ENCODE results near the gene HIF1AN.

Gene HIF1AN

DNA sequence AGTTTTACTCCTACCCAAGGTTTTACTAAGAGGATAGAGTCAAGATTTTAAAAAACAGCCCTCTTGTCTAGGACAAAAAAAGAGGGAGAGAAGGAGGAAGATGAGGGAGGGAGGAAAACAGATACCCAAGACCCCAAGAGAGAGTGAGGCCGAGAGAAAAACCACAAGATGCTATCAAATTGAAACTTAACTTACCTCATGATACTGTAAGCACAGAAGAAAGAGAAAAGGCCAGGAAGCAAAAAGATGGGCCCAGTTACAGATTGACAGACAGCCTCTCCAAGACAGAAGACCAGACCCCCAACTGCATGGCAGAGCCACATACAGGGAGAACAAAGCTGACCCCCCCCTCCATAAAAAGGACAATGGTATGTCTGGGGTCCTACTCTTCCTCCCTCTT, 27.5 kb upstream of the HIF1AN start:
- H2AK5ac ChIP-seq (ENCODE audit: low read depth, low read length) = no peak overlapping the region
- H3K4me2 ChIP-seq (ENCODE audit: insufficient read depth, low read length, poor library complexity, severe bottlenecking) = no peak overlapping the region
- H3K4me1 ChIP-seq (ENCODE audit: control insufficient read depth in 2 of 2, insufficient read depth in 1 of 2, low read depth in 1 of 2, low read length in 2 of 2) = peaks cover 1 to 18% of the 10 kb centered on the region in 2 donors
- H2BK120ac ChIP-seq (ENCODE audit: low read depth, low read length) = no peak overlapping the region
- peak overlapping the region; percentile 3 for H2AFZ ChIP-seq (ENCODE audit: low read length)
- peaks cover 0 to 2% (median 0%) of the 10 kb centered on the region in 3 experiments for H3K27me3 ChIP-seq (ENCODE audit: control insufficient read depth in 3 of 3, insufficient read depth in 3 of 3, low read depth in 1 of 3, low read length in 3 of 3)
- no peaks in the 10 kb centered on the region for H3K79me1 ChIP-seq (ENCODE audit: low read depth, low read length)
- no peak overlapping the region for H3K23ac ChIP-seq (ENCODE audit: low read depth, low read length, poor library complexity)
- no CpG with 5 or more reads among the region's 1 CpG for WGBS, 2 donors (ENCODE audit: extremely low coverage in 2 of 2, insufficient read length in 2 of 2, insufficient replicate concordance in 1 of 2)
- no peak overlapping the region for H2BK12ac ChIP-seq (ENCODE audit: low read length)
- no peaks in the 10 kb centered on the region for H3K9me3 ChIP-seq (replicated peaks in 1 of 2; ENCODE audit: control insufficient read depth in 2 of 2, insufficient read depth in 1 of 2, low read depth in 1 of 2, low read length in 2 of 2)
- H3K4me3 ChIP-seq (ENCODE audit: low read length in 2 of 2) = no peak overlapping the region
- no peak for DNase-seq (ENCODE audit: low spot score)
- H3K9ac ChIP-seq (ENCODE audit: low read depth, low read length, poor library complexity) = no peak overlapping the region
- no peak overlapping the region for H4K91ac ChIP-seq (ENCODE audit: low read depth, low read length, poor library complexity)
- no peak overlapping the region for H4K8ac ChIP-seq (ENCODE audit: low read depth, low read length)
- H3K4ac ChIP-seq (ENCODE audit: low read length) = no peak overlapping the region
- no peak overlapping the region for H2BK15ac ChIP-seq (ENCODE audit: low read length)
- H2BK5ac ChIP-seq (ENCODE audit: low read length) = no peak overlapping the region
- no peak overlapping the region for H3K18ac ChIP-seq (ENCODE audit: low read length)
- H3K27ac ChIP-seq (replicated peaks; ENCODE audit: low read length) = no peak overlapping the region
- H3K36me3 ChIP-seq (replicated peaks in 1 of 2; ENCODE audit: control insufficient read depth in 2 of 2, insufficient read depth in 2 of 2, low read length in 2 of 2) = peaks cover 6 to 28% of the 10 kb centered on the region in 2 donors
- no peak overlapping the region for H3K14ac ChIP-seq (ENCODE audit: low read length)

DNA sequence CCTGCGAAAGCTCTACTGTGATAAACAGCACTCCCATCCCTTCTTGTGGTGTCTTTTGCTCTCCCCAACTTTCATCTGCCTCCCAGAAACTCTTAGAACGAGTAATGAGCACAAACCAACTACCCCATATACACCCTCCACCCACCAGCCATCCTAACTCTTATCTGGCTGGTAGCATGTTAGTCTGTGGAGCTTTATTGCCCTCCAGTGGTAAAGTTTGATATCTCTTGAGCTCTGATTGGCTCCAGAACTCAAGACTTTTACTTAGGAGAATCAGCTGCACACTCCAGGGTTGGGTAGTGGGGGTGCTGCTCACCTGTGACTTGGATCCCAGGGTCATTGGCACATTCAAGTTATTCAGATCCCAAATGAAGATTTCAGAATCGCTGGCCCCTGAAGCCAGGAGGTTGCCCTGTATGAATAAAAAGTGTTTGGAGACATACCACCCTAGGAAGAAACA, 27.0 kb upstream of the HIF1AN start:
- H3K4me3 ChIP-seq (ENCODE audit: low read length in 2 of 2) = no peak overlapping the region
- H2BK5ac ChIP-seq (ENCODE audit: low read length) = no peak overlapping the region
- no peak overlapping the region for H3K4me2 ChIP-seq (ENCODE audit: insufficient read depth, low read length, poor library complexity, severe bottlenecking)
- H3K18ac ChIP-seq (ENCODE audit: low read length) = no peak overlapping the region
- no peak overlapping the region for H2BK15ac ChIP-seq (ENCODE audit: low read length)
- H3K4ac ChIP-seq (ENCODE audit: low read length) = no peak overlapping the region
- H2BK120ac ChIP-seq (ENCODE audit: low read depth, low read length) = no peak overlapping the region
- WGBS, 2 donors (ENCODE audit: extremely low coverage in 2 of 2, insufficient read length in 2 of 2, insufficient replicate concordance in 1 of 2) = no CpG with 5 or more reads among the region's 3 CpGs
- no peak overlapping the region for H2BK12ac ChIP-seq (ENCODE audit: low read length)
- H4K91ac ChIP-seq (ENCODE audit: low read depth, low read length, poor library complexity) = no peak overlapping the region
- no peaks in the 10 kb centered on the region for H3K79me1 ChIP-seq (ENCODE audit: low read depth, low read length)
- peaks cover 6 to 28% of the 10 kb centered on the region in 2 donors for H3K36me3 ChIP-seq (replicated peaks in 1 of 2; ENCODE audit: control insufficient read depth in 2 of 2, insufficient read depth in 2 of 2, low read length in 2 of 2)
- H3K4me1 ChIP-seq (ENCODE audit: control insufficient read depth in 2 of 2, insufficient read depth in 1 of 2, low read depth in 1 of 2, low read length in 2 of 2) = peaks cover 1 to 16% of the 10 kb centered on the region in 2 donors
- H3K27me3 ChIP-seq (ENCODE audit: control insufficient read depth in 3 of 3, insufficient read depth in 3 of 3, low read depth in 1 of 3, low read length in 3 of 3) = peaks cover 0 to 2% (median 0%) of the 10 kb centered on the region in 3 experiments
- peak; percentile 66 for DNase-seq (ENCODE audit: low spot score)
- H3K23ac ChIP-seq (ENCODE audit: low read depth, low read length, poor library complexity) = no peak overlapping the region
- H4K8ac ChIP-seq (ENCODE audit: low read depth, low read length) = no peak overlapping the region
- no peak overlapping the region for H3K27ac ChIP-seq (replicated peaks; ENCODE audit: low read length)
- H2AFZ ChIP-seq (ENCODE audit: low read length) = peak overlapping the region; percentile 3
- no peaks in the 10 kb centered on the region for H3K9me3 ChIP-seq (replicated peaks in 1 of 2; ENCODE audit: control insufficient read depth in 2 of 2, insufficient read depth in 1 of 2, low read depth in 1 of 2, low read length in 2 of 2)
- H2AK5ac ChIP-seq (ENCODE audit: low read depth, low read length) = no peak overlapping the region
- H3K14ac ChIP-seq (ENCODE audit: low read length) = no peak overlapping the region
- no peak overlapping the region for H3K9ac ChIP-seq (ENCODE audit: low read depth, low read length, poor library complexity)

DNA sequence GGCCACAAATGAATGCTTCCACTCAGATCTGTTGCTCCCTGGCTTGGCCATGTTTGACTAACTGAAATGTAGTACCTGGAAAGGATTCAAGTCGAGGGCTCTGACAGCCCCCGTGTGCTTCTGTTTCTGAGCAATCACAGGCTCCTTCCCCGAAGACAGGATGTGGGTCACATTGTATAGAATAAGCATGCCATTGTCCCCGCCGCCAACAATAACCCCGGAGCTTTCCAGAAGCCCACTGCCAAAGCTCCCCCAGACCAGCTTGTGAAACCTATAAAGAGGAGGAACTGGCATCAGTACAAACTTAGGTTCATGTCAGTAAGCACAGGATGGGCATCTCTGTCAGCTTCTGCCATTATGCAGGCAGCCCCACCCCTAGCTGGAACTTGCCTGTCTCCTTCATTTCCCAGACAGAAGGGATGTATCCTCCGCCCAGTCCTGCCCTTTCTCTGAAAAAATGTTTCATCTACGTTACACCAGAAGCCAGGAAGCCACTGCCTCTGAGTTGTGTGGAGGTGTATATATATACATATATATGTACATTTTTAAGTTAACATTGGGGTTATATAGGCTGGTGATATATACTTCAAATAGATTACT, 26.4 kb upstream of the HIF1AN start:
- no peak overlapping the region for H2AK5ac ChIP-seq (ENCODE audit: low read depth, low read length)
- no peak overlapping the region for H3K23ac ChIP-seq (ENCODE audit: low read depth, low read length, poor library complexity)
- no peak overlapping the region for H3K27ac ChIP-seq (replicated peaks; ENCODE audit: low read length)
- H3K4ac ChIP-seq (ENCODE audit: low read length) = no peak overlapping the region
- peaks cover 0 to 12% of the 10 kb centered on the region in 2 donors for H3K4me1 ChIP-seq (ENCODE audit: control insufficient read depth in 2 of 2, insufficient read depth in 1 of 2, low read depth in 1 of 2, low read length in 2 of 2)
- H2BK12ac ChIP-seq (ENCODE audit: low read length) = no peak overlapping the region
- H3K36me3 ChIP-seq (replicated peaks in 1 of 2; ENCODE audit: control insufficient read depth in 2 of 2, insufficient read depth in 2 of 2, low read length in 2 of 2) = peaks cover 6 to 28% of the 10 kb centered on the region in 2 donors
- no peak overlapping the region for H2BK120ac ChIP-seq (ENCODE audit: low read depth, low read length)
- no peak overlapping the region for H3K4me3 ChIP-seq (ENCODE audit: low read length in 2 of 2)
- H3K9ac ChIP-seq (ENCODE audit: low read depth, low read length, poor library complexity) = no peak overlapping the region
- no peaks in the 10 kb centered on the region for H3K79me1 ChIP-seq (ENCODE audit: low read depth, low read length)
- H3K14ac ChIP-seq (ENCODE audit: low read length) = no peak overlapping the region
- no peak overlapping the region for H4K91ac ChIP-seq (ENCODE audit: low read depth, low read length, poor library complexity)
- no CpG with 5 or more reads among the region's 8 CpGs for WGBS, 2 donors (ENCODE audit: extremely low coverage in 2 of 2, insufficient read length in 2 of 2, insufficient replicate concordance in 1 of 2)
- no peak for DNase-seq (ENCODE audit: low spot score)
- H2BK5ac ChIP-seq (ENCODE audit: low read length) = no peak overlapping the region
- peaks cover 0 to 2% (median 0%) of the 10 kb centered on the region in 3 experiments for H3K27me3 ChIP-seq (ENCODE audit: control insufficient read depth in 3 of 3, insufficient read depth in 3 of 3, low read depth in 1 of 3, low read length in 3 of 3)
- no peak overlapping the region for H2BK15ac ChIP-seq (ENCODE audit: low read length)
- H4K8ac ChIP-seq (ENCODE audit: low read depth, low read length) = no peak overlapping the region
- no peaks in the 10 kb centered on the region for H3K9me3 ChIP-seq (replicated peaks in 1 of 2; ENCODE audit: control insufficient read depth in 2 of 2, insufficient read depth in 1 of 2, low read depth in 1 of 2, low read length in 2 of 2)
- H3K18ac ChIP-seq (ENCODE audit: low read length) = no peak overlapping the region
- H3K4me2 ChIP-seq (ENCODE audit: insufficient read depth, low read length, poor library complexity, severe bottlenecking) = no peak overlapping the region
- H2AFZ ChIP-seq (ENCODE audit: low read length) = no peak overlapping the region

DNA sequence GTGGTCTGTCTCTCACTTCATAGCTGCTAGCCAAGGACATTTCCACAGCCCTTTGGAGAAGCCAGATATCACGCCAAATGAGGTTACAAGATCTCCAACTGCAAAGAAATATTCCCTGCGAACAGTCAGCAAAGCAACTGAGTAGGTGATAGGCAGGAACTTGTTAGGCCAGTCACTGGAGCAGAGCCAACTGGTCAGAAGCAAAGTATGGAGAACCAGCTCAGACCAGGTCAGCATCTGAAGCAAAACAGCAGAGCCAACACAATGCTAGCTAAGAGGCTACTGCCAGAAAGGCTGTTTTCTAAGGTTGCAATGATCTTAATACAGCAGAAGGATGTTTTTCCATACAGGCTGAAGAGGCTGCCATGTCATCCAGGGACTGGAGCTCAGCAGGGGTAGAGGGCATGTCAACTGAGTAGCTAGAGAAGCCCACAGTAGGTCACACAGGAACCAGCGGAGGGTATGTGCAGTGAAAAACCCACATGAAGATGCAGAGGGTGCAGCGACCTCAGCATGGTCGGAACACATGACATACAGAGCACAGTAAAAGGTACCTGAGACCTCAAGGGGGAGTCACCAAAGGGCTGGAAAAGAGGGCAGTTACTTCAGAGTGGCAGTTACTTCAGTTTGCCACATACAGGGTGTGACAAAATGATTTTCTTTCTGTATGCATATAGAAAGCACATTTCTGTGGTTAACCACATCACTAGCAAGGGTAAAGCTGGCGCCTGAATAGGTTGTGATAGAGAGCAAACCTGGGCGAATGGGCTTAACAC, 25.0 kb upstream of the HIF1AN start:
- H3K23ac ChIP-seq (ENCODE audit: low read depth, low read length, poor library complexity) = no peak overlapping the region
- DNase-seq (ENCODE audit: low spot score) = no peak
- no peak overlapping the region for H3K4ac ChIP-seq (ENCODE audit: low read length)
- H4K8ac ChIP-seq (ENCODE audit: low read depth, low read length) = no peak overlapping the region
- no peak overlapping the region for H3K4me2 ChIP-seq (ENCODE audit: insufficient read depth, low read length, poor library complexity, severe bottlenecking)
- H4K91ac ChIP-seq (ENCODE audit: low read depth, low read length, poor library complexity) = no peak overlapping the region
- no peak overlapping the region for H2BK120ac ChIP-seq (ENCODE audit: low read depth, low read length)
- H2BK5ac ChIP-seq (ENCODE audit: low read length) = no peak overlapping the region
- H3K79me1 ChIP-seq (ENCODE audit: low read depth, low read length) = no peaks in the 10 kb centered on the region
- H3K18ac ChIP-seq (ENCODE audit: low read length) = no peak overlapping the region
- H3K4me1 ChIP-seq (ENCODE audit: control insufficient read depth in 2 of 2, insufficient read depth in 1 of 2, low read depth in 1 of 2, low read length in 2 of 2) = no peaks in the 10 kb centered on the region
- H3K14ac ChIP-seq (ENCODE audit: low read length) = no peak overlapping the region
- no peak overlapping the region for H2BK15ac ChIP-seq (ENCODE audit: low read length)
- no peak overlapping the region for H2AFZ ChIP-seq (ENCODE audit: low read length)
- H3K27ac ChIP-seq (replicated peaks; ENCODE audit: low read length) = no peak overlapping the region
- no peaks in the 10 kb centered on the region for H3K9me3 ChIP-seq (replicated peaks in 1 of 2; ENCODE audit: control insufficient read depth in 2 of 2, insufficient read depth in 1 of 2, low read depth in 1 of 2, low read length in 2 of 2)
- H3K4me3 ChIP-seq (ENCODE audit: low read length in 2 of 2) = no peak overlapping the region
- peaks cover 0 to 2% (median 0%) of the 10 kb centered on the region in 3 experiments for H3K27me3 ChIP-seq (ENCODE audit: control insufficient read depth in 3 of 3, insufficient read depth in 3 of 3, low read depth in 1 of 3, low read length in 3 of 3)
- H3K9ac ChIP-seq (ENCODE audit: low read depth, low read length, poor library complexity) = no peak overlapping the region
- peaks cover 6 to 25% of the 10 kb centered on the region in 2 donors for H3K36me3 ChIP-seq (replicated peaks in 1 of 2; ENCODE audit: control insufficient read depth in 2 of 2, insufficient read depth in 2 of 2, low read length in 2 of 2)
- no CpG with 5 or more reads among the region's 7 CpGs for WGBS, 2 donors (ENCODE audit: extremely low coverage in 2 of 2, insufficient read length in 2 of 2, insufficient replicate concordance in 1 of 2)
- no peak overlapping the region for H2AK5ac ChIP-seq (ENCODE audit: low read depth, low read length)
- H2BK12ac ChIP-seq (ENCODE audit: low read length) = no peak overlapping the region

Data from neuronal stem cell (in vitro differentiated cells).